Endothelial cell of hepatic sinusoid (primary cell): Measurements from ENCODE around the gene AKIP1.

Experiments
- in situ Hi-C: cut with HindIII; loops from 2 replicates; pipeline ENCODE4 v1.10.0; 2017; ENCODE audit warnings: low sequenced_read_pairs

AKIP1 gene

DNA sequence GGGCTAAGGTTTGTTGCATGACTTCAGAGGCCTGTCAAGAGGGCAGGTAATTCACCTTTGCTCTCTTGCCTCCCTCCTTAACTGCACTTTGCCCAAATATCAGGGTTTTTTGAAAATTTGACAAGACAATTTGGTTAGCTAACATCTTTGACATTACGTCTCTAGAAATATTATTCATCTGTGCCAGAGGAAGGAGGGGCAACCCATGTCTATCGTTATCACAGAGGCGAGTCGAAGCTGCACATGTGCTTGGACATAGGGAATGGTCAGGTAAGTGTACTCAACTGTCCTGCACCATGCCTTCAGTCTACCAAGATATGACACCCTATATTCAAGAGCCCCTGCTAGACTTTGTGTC is 3.7 kb downstream of the AKIP1 start:
- in situ Hi-C loops: no loop called here

DNA sequence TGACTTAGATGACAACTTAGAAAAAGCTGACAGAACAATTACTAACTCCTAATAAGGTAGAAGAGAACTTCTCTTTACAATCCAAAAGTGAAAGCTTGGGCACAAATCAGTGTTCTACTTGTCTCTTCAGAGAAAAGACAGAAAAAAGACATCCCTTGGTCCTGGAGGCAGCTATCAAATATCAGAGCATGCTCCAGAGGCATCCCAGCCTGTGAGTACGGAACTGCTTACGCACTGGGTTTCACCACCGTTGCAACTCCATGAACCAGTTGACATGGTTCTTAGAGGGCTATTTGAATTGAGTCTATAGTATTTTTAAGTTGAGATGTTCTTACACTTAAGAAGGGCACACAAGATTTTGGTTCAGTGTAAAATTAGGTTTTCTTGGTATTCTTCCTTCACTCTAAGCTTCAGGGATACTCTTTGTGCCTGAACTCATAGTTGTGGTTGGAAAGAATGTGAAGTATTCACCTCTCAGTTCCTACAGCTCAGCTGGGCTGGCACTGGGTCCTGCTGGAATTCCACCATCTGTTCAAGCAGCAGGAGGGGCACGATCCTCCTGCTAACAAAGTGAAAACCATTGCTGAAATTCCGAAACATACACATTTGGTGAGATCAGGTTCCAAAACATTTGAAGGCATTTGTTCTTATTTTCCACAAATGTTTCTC is 6.3 kb downstream of the AKIP1 start:
- in situ Hi-C loops: no loop called here

DNA sequence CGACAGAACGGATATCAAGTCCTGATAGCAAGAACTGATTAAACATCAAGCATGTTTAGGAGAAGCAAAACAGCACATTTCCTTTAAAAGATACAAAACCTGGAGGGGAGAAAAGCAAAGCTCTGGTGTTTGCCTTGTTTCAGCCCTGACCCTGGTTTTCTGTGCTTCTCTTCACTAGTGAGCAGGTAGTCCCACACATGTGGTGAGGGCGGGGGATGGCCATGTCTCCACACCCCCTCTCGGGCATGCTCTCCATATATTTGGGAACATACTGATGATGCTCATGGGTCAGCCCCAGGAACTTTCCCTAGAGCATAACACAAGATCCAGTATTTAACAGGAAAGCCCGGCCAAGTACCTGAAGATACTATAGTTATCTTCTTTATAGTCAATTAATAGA is 11.7 kb downstream of the AKIP1 start:
- in situ Hi-C loops: no loop called here

DNA sequence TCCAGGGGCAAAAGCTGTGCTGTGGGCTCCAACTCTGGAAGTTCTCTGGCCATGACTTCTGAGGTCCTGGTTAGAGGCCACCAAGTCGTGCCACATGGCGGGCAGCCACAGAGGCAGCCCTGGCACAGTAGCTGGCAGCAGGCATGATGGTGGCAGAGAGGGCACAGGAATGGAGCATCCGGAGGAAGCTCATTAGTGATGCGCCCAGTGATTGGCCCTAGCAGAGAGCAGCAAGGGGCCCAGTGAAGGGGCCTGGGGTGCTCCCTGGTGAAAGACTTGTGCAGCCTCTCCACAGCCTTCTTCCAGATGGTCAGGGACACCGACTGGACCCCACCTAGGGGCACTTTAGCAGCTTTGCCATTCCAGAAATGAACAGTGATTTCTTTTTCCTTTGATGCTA is 14.7 kb downstream of the AKIP1 start:
- in situ Hi-C loops: no loop called here

DNA sequence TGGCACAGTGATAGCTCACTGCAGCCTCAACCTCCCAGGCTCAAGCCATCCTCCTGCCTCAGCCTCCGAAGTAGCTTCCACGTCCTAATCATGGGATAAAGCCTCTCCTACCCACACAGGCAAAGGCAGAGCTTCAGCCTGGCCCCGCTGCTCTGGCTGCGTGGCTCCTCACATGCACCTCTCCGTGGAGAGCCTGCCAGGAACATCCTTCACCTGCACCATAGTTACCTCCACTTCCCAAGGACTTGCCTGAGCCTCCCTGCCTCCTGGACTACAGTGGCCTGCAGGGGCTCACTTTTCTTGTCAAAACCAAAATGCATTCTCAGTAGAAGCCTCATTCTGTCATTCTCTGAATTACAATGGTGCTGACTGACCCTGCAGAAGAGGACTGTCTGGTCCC is 15.2 kb downstream of the AKIP1 start:
- in situ Hi-C loops: no loop called here

DNA sequence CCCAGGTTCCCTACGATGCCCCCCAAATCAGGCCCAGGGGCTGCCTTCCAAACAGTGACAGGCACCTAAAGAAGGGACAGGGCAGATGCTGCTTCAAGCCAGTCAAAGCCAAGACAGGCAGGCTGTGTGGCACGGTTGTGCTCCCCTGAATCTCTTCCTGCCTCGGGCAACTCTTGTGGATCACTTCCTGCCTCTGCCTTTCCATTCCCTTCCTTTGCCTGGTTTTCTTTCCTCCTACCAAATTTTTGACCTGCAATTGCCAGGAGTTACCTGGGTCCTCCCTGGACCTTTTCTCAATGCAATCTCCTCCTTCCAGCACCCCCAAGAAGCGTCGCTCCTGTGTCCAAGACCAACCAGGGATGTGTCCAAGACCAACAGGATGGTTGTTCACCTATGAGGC is 16.2 kb downstream of the AKIP1 start:
- in situ Hi-C loops: no loop called here

DNA sequence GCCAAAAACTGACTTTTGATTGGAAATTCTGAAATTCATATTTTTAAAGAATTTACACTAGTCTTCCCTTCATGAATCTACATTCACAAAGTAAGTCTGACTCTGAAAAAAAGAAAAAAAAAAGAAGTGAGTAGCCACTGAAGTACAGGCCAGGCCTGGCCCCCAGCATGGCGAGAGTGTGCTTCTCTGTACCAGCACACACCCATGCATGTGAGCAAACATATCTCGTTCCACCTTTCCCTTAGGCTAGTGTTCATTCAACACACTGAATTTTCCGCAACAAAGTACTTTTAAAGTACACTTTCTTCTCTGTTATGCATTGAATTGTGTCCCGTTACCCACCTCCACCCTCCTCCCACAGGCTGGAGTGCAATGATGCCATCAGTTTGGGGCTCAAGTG is 17.2 kb downstream of the AKIP1 start:
- in situ Hi-C loops: no loop called here

DNA sequence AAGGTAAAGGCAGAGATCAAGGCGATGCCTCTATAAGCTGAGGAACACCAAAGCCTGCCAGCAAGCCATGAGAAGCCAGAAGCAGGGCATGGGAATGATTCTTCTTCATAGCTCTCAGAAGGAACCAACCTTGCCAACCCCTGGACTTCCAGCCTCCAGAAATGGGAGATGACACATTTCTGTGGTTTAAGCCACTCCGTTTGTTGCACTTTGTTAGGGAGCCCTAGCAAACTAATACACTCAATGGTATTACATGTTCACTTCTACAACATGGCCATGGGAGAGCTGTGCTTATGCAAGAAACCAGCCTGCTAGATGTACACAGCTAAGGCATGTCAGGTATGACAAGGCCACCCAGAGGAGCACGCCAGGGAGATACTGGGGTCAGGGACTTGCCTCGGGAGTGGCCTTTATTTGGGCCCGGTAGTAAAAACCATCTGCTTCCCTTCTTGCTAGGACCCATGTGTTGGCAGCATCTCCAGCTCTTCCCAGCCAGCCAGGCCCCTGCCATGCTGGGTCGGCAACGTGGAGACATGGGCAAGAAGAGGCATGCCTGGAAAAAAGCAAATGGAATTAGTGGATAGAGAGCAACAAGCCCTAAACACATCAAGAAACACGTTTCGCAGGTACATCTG is 18.1 kb downstream of the AKIP1 start:
- in situ Hi-C loops: no loop called here

DNA sequence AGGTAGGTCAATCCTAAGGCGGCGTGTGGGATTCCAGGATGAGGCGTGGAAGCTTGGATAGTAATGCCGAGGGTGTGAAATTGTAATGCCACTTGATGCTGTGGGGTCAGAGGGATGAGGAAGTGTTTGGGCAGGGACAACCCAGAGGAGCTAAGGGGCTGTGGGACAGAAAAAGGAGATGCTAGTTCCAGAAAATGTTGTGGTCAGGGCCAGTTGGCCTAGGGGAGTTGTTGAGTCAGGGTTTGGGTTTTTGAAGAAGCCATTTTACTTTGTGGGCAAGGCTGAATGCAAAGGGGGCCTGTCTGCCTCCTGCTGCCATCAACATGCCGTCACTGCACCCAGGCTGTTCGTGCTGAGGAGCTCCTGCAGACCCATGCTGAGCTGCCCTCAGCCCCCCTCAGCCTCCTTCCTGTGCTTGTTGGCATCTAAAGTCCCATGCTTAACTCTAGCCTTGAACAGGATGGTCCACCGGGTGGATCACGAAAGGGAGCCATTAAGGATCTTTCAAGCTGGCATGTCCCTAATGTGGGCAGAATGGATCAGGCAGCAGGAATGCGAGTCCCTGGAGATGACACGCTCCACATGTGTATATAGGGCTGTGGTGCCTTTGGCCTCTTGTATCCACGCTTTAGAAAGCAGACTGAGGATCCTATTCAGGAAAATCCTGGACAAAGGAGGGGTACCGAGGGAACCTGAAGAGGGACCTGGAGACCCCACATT is 19.6 kb downstream of the AKIP1 start:
- in situ Hi-C loops: no loop called here

DNA sequence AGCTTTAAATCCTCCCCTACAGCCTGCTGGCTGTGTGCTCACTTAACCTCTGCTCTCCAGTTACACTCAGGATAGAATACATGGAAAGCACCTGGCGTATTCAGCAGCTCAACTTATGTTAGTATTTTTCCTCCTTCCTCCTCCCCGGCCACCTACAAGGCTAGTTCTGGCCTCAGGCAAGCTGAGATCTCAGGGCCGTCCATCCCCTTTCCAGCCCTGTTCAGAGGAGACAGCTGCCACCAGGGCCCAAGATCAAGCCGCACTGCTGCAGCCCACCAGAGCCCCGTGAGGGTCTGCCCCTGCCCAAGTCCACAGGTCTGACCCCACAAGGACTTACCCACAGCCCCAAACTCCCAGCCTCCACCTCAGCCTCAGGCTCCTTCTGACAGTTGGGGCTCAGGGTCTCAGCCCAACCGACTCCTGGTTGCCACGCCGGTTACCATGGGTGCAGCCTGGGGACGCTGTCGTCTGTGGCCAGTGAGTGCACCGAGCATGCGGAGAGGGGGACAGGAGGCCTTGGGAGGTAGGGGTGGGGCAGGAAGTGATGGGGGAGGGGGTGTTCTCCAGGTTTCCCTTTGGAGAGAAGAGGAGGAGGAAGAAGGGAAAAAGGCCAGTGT is 21.7 kb downstream of the AKIP1 start, which contains the start of gene C11orf16:
C11orf16 (minus strand) TSS at position 384 of the 617 bp plus-strand sequence. CDS start 639 bp downstream, outside the sequence.
- in situ Hi-C loops: no loop called here

DNA sequence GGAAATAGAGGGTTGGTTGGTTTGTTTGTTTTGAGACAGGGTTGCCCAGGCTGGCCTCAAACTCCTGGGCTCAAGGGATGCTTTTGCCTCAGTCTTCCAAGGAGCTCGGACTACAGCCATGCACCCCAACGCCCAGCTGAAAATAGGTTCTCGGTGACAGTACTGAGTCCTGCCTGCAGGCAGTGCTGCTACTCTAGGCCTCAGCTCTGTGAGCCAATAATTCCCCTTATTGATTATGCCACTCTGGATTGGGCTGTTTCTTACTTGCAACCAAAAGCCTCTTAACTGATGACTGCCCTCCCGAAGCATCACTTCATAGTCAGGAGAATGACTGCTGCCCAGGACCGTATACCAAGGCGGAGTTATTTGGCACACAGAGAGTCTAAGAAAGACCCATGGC is 22.9 kb downstream of the AKIP1 start:
- in situ Hi-C loops: no loop called here

DNA sequence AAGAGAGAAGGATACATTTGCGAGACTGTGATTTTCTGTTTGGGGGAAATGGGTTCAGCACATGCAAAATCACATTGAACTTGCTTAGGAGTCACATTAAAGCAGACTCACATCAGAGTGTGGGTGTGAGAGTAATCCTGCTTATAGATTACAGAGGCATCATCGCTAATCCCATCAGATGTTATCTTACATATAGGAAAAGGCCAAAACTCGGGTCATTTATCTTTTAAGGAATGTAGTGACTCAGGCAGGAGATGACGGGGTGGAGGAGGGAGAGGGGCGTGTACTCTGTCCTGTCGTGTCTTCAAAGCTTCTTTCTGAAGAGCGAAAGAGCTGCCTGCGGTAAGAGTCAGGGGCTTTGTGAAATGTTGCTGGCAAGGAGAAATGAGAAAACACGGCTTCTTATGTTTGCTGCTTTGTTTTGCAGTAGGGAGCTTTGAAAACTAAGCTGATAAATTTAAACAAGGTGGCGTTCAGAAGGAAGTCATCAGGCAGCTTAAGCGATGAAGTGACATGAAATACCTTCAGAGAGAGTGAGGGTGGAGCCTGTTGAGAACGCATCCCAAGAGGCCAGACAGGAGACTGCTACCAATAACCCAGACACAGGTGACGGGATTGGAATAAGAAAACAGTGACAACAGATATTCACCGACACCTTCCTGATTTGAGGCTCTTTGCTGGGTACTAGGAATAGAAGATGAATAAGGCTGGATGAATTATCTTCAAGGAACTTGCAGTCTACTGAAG is 23.9 kb downstream of the AKIP1 start:
- in situ Hi-C loops: loop anchor here (5.0 kb wide), 1 partner anchor 103 kb away; no protein-coding TSS in a partner anchor

DNA sequence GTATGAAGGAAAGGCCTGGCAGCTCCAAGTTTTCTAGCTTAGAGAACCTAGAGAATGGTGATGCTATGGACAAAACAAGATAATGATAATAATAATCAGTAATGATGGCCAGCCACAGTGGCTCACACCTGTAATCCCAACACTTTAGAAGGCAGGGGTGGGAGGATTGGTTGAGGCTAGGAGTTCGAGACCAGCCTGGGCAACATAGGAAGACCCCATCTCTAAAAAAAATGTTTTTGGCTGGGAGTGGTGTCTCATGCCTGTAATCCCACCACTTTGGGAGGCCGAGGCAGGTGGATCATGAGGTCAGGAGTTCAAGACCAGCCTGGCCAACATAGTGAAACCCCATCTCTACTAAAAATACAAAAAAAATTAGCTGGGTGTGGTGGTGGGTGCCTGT is 24.8 kb downstream of the AKIP1 start:
- in situ Hi-C loops: loop anchor here (5.0 kb wide), 1 partner anchor 103 kb away; no protein-coding TSS in a partner anchor

DNA sequence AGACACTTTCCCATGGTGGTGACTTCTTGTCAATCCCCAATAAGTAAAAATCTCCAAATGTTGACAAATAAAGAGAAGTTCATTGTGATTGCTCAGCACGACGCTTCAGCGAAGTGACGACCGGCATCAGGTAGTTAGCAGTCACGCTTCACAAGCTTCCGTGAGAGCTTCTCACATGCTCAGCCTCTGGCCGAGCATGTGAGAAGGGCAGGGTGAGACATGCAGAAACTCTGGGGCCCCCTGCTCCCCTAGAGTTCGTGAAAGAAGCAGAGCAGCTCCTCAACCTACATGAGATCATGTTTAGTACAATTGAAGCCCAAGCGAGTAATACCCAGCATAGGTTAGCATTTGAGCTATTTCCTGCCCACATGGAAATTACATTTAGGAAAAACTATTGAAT is 26.2 kb downstream of the AKIP1 start:
- in situ Hi-C loops: loop anchor here (5.0 kb wide), 1 partner anchor 105 kb away; no protein-coding TSS in a partner anchor

DNA sequence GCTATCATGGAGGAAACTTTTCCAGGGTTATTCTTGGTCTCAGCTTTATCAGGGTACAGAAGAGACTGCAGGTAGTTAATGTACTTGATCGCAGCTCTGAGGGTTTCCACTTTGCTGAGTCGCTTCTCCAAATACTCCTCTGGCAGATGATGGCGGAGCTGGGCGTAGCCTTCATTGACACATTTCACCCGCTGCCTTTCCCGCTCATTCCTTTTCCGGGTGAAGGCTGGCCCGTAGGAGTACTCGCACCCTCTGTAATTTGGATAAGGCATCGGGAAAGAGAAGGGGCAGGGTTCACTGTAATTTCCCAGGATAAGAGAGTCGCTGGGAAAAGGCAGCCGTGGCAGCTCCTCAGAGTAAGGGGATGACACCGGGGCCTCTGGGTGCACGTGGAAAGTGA is 26.7 kb downstream of the AKIP1 start:
- in situ Hi-C loops: loop anchor here (5.0 kb wide), 1 partner anchor 105 kb away; no protein-coding TSS in a partner anchor

DNA sequence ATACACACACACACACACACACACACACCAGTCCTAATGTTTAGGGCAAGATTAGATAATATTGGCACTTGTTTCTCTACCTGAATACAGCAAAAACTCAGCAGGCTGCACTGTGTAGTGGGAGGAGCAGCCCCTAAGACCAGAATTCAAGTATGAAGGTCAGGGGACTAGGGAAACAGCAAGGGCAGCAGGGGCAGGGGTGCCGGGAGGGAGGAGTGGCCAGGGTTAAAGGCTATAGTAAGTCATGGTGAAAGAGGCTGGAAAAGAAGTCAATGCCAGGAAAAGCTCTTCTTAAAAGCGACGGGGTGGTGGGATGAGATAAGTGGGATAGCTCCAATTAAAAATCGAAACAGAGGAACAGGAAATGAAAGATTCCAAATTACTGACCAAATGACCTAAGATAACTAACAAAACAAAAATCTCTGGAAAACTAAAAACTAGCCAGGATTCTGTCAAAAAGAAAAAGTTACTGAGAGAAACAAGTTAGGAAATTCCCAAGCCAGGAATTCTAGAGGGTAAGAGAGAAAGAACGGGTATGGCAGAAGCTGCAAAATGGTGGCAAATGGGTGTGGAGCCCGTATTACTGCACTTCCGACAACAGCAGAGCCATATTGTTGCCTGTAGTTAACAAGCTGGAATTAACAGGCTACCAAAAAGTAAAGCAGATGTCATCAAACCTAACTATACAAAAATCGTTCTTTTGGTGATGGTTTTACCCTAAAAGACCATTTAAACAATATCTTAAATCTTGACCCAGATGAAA is 30.5 kb downstream of the AKIP1 start:
- in situ Hi-C loops: no loop called here

DNA sequence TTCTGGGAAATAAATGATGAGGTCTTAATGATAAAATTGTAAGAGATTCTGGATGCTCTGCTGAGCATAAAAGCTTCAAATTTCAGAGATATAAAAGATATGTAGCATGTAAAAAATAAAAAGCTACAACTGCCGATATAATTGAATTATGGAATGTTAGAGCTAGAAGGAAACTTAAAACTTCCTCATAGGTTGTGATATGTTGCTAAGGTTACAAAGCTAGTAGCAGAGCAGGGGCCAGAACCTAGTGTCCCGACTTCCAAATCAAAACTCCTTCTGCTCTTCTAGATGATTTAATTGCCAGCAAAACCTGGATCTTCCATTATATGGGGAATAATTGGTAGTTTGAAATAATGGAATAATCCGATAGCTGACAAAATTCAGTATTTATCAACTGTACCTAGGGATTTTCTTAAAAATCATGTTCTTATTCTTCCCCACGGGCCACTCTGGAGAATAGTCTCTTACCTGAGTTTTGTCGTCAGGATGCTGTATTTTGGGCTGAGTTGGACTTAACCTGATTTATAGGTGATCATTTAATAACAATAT is 31.6 kb downstream of the AKIP1 start, which contains the start of gene ASCL3:
ASCL3 (minus strand) TSS at position 499 of the 549 bp plus-strand sequence. CDS start 4,855 bp downstream, outside the sequence.
- in situ Hi-C loops: no loop called here

DNA sequence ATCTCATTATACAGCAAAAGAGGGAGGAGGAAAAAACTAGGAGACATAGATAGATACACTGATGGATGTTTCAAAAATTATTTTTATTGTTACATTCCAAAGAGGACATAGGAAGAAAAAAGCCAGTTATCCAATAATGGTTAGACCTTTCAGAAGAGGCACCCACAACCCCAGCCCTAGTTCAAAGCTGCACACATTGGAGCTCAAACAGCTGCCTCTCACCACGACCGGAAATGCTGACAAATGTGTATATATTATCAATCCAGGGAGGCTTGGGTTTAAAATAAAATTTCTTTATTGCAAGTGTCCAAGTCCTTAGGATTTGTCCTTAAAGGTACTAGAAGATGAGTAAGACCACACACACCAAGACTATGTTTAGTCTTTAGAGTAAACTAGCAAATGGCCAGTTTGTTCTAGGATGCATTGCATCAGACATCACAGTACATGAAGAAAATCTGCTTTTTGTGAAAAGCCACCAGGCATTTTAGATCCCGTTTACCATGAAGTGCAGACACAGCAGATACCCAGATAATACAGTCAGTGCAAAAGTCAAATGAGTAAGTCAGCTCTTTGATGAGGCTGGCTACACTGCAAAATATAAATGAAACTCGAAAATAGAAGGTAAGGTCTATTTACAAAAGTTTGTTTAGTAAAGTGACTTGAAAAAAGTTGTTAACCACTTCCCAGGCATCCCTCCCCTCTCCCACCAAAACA is 36.4 kb downstream of the AKIP1 start:
- in situ Hi-C loops: loop anchor here (5.0 kb wide), 1 partner anchor 60 kb away; no protein-coding TSS in a partner anchor

DNA sequence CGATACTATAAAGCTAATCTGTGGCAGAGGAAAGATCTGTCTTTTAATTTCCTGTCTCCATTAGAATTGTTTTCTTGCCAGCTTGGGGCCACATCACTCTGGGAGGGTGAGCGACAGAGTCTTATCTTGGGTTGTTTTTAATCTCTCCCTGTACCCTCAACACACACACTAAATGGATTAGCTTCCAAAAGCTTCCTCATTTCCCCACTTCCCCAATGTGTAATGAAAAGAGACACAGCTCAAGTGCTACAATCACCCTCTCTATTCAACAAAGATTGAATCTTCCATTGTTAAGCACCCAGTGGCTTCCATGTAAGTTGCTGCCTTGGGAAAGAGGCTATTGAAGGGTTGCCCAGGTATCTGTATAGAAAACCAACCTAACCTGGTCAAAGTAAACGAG is 37.9 kb downstream of the AKIP1 start:
- in situ Hi-C loops: loop anchor here (5.0 kb wide), 1 partner anchor 62 kb away; no protein-coding TSS in a partner anchor
